ENCODE measurements around the gene TPD52L1.
A peak's percentile ranks its signal among the peaks of the same experiment; 100 is the strongest.

TPD52L1 gene

DNA sequence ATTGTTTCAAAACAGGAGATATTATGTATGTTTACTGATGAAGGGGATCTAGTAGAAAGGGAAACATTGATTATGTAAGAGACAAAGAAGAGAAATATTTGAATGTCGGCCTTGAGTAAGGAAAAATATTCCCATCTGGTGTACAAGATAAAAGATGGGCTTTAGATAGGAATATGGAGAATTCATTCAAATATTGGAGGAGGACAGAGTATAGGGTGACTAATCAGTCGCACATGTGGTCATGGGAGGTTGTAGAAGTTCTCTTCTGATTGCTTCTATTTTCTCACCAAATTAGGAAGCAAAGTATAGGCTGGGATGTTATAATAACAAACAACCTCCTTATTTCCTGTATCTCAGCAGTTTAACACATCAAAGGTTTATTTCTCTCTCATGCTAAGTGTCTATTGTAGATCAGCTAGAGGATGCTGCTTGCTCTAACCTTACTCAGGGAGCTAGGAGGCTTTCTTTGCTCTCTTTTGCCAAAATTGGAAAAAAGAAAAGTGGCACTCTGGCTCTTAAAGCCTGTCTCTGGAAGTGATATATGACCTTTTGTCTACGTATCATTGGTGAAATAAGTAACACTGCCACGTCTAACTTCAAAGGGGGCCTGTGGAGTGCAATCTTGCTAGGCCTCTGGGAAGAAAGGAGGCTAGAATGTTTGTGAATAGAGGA is 149.4 kb downstream of the TPD52L1 start:
- FAIRE-seq (no peak), DNase-seq (ENCODE audit: low spot score) (no peak)

GRCh38 chr6:125303512-125303854 is 149.9 kb downstream of the TPD52L1 start:
- no peak for DNase-seq (ENCODE audit: low spot score)
- no peak for FAIRE-seq

- FAIRE-seq (no peak), DNase-seq (ENCODE audit: low spot score) (no peak)
Measured at GRCh38 chr6:125304970-125305660, 151.5 kb downstream of the TPD52L1 start.

DNA sequence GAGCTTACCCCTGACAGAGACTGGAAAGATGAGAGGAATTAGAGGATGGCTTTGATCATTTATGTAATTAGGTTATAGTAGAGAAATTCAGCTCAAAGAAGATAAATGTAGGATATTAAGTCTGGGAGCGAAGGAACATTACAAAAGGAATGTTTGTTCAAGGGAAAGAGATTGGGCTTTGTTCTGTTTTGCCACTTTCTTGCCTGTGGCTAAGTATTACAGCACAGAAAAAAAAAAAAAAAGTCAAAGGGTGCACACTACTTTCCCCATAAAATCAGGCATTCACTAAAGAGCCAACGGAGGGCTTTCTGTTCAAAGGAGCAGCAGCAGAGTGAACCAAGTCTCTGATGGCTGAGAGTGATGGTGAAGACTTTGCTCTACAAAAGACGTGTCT is 153.2 kb downstream of the TPD52L1 start:
- FAIRE-seq (no peak), DNase-seq (ENCODE audit: low spot score) (no peak)

- FAIRE-seq (no peak), DNase-seq (ENCODE audit: low spot score) (peak; percentile 29)
Measured at GRCh38 chr6:125307150-125307838, 153.7 kb downstream of the TPD52L1 start.

DNA sequence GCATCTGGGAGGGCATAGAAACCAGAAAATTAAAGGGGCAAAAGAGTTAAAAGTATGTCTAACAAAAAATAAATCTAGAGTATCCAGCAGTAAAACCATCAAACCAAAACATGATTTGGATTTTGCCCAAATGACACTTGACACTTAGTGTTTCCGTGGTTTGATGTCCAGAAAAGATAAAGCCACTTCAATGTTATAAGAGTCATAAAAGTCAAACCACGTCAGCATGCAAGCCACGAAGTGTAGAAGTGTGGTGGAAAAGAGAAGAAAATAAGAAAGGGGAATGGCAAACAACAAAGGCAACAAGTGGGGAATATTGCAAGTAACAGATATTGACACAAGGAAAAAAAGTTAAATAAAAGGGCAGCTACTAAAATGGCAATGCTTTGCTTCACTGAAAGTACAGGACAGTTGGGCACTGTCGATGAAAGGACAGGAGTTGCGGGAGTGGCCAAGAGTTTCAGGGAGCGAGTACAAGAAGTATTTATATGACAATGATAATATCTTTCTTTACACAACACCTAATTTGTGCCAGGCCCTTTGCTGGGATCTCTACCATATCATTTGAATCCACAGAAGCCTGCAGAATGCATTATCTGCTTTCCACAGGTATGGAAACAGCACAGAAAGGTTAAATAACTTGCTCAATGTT is 154.5 kb downstream of the TPD52L1 start:
- DNase-seq (ENCODE audit: low spot score) (no peak), FAIRE-seq (no peak)

GRCh38 chr6:125310994-125311649 is 157.5 kb downstream of the TPD52L1 start:
- FAIRE-seq (no peak), DNase-seq (ENCODE audit: low spot score) (peak; percentile 57)

DNA sequence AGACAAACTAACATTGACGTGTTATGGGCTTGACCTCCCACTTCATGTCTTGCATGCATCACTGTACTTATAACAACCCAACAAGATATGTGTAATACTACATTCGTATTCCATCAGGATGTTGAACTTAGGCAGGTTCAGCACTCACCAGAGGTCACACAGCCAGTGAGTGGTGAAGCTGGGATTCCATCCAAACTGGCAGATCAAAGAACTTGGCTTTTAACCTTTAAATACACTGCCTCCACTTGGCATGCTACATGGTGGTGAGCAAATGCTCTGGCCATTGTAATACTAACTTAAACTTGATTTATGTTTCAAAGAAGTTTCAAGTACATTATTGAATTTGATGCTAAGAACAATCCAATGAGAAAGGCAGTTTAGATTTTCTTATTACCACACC is 158.9 kb downstream of the TPD52L1 start:
- FAIRE-seq, result no peak
- no peak for DNase-seq (ENCODE audit: low spot score)

DNA sequence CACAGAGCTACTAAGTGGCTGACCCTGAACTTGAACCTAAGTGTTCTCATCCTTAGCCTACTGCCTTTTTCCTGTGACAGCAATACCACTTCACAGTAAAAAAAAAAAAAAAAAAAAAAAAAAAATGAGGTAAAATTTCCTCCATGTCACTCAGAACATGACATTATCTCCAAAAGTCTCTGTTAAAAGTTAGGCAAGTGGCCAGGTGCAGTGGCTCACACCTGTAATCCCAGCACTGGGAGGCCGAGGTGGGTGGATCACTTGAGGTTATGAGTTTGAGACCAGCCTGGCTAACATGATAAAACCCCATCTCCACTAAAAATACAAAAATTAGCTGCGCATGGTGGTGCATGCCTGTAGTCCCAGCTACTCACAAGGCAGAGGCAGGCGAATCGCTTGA is 159.4 kb downstream of the TPD52L1 start:
- FAIRE-seq (no peak), DNase-seq (ENCODE audit: low spot score) (no peak)
